ENCODE measurements around the gene ZNF217.
A peak's percentile ranks its signal among the peaks of the same experiment; 100 is the strongest.
"Not testable (repeated sequence)": the region's sequence is repeated elsewhere in the genome, so short reads cannot be mapped to it uniquely, and the experiment has no call there.

The ZNF217 gene

DNA sequence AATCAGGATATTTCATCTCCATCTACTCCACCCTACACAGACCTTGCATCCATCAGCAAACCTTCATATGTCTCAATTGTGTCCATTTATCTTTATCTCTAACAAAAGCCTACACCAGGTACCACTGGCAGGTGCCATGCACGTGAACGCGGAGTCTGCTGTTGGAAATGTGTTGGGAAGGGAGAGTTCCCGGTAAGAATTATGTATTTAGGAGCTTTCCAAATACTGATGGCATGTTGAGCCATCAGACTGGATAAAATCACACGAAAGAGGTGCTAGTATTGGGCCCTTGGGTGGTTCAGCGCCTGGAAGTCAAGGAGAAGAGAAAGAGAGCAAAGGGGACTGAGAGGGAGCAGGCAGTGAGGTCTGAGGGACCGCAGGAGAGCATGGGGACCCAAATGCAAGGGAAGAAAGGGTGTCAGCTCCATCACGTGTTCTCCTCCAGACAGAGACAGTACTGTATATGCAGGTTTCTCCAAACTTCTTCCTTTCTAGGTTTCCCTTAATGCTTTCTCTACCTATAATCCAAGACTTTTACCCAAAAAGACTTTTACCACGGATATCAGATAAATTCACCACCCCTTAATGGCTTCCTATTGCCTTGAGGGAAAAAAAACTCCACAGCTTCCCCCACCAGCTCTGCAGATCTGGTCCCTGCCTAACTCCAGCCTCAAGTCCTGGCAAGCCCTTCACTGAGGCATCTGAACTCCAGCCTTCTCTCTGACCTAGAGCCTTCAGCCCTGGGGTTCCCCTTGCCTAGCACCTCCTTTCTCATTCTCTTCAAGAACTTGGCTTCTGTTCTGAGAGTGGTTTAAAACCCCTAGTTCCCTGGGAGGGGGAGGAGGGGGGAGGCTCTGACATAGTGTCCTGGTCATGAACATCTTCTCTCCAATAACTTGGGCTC lies 4.8 kb upstream of the ZNF217 start:
- Histone ChIP-seq H3K9ac (no peak overlapping the region), H3K27me3 (ENCODE audit: control insufficient read depth, insufficient read depth, low read length) (no peaks in the 10 kb centered on the region), H3K4me1 (peaks cover 23% of the 10 kb centered on the region), H3K79me2 (peaks cover 2% of the 10 kb centered on the region), H3K4me2 (ENCODE audit: low read length) (peak overlapping the region; percentile 15), H3K27ac (peak overlapping the region; percentile 93), H3K9me3 (ENCODE audit: control insufficient read depth, low read length) (no peaks in the 10 kb centered on the region), H3K4me3 (ENCODE audit: low read depth, low read length) (no peak overlapping the region), H2AFZ (peak overlapping the region; percentile 25), H3K36me3 (ENCODE audit: control insufficient read depth, insufficient read depth, low read length) (no peaks in the 10 kb centered on the region)
- TF ChIP-seq, protein P1, sequence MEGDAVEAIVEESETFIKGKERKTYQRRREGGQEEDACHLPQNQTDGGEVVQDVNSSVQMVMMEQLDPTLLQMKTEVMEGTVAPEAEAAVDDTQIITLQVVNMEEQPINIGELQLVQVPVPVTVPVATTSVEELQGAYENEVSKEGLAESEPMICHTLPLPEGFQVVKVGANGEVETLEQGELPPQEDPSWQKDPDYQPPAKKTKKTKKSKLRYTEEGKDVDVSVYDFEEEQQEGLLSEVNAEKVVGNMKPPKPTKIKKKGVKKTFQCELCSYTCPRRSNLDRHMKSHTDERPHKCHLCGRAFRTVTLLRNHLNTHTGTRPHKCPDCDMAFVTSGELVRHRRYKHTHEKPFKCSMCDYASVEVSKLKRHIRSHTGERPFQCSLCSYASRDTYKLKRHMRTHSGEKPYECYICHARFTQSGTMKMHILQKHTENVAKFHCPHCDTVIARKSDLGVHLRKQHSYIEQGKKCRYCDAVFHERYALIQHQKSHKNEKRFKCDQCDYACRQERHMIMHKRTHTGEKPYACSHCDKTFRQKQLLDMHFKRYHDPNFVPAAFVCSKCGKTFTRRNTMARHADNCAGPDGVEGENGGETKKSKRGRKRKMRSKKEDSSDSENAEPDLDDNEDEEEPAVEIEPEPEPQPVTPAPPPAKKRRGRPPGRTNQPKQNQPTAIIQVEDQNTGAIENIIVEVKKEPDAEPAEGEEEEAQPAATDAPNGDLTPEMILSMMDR (IDR thresholded peaks at IDR 0.05) = no peak

DNA sequence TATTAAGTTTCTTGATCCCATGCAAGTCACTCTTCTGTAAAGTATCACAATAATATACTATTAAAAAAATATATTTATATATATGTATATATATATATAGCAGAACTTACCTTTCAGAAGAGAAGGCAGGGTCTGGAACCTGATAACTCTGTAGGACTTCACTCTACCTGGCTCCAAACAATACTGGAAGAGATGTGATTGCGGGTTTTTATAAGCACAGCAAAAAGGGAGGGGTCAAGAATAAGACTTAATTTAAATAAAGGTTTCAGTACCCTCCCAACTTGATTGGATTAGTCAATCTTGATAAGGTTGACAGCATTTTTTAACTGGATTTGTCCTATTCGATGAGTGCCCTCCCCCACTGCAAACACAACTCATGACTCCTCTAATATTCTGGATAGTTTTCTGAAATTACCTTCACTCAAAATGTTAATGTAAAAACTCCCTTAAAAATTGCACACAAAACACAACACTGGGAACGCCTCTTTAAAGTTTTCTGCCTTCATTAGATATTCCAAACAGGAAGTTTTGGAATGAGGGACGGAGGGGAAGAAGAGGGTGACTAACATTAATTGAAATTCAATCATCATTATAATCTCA lies 4.0 kb upstream of the ZNF217 start:
- Histone ChIP-seq H3K27me3 (ENCODE audit: control insufficient read depth, insufficient read depth, low read length) (no peaks in the 10 kb centered on the region), H3K9ac (no peak overlapping the region), H3K36me3 (ENCODE audit: control insufficient read depth, insufficient read depth, low read length) (no peaks in the 10 kb centered on the region), H2AFZ (peak overlapping the region; percentile 25), H3K9me3 (ENCODE audit: control insufficient read depth, low read length) (no peaks in the 10 kb centered on the region), H3K4me2 (ENCODE audit: low read length) (peak overlapping the region; percentile 74), H3K27ac (peak overlapping the region; percentile 93), H3K4me1 (peaks cover 23% of the 10 kb centered on the region), H3K4me3 (ENCODE audit: low read depth, low read length) (peak overlapping the region; percentile 48), H3K79me2 (peaks cover 6% of the 10 kb centered on the region)
- TF ChIP-seq, protein P1 (IDR thresholded peaks at IDR 0.05) = no peak

DNA sequence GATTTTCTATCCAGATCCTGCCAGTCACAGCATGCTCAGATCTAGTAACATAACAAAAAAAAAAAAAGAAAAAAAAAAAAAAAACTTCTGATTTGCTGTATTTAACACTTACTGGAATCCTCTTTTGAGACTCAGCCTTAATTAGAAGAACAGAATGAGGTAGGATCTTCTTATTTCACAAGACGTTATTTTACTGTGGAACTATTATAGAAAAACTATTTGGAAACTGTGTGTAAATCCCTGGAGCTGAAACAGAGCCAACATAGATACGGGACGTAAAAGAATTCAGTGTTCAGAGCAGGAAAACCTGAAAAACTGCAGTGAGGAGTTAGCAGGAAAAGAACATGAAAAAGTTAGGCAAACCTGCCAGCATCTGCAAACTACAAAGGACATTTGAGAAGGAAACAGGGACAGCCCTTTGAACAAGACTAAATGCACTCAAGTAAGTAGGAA lies 3.4 kb upstream of the ZNF217 start:
- peaks cover 23% of the 10 kb centered on the region for H3K4me1 ChIP-seq
- peak overlapping the region; percentile 48 for H3K4me3 ChIP-seq (ENCODE audit: low read depth, low read length)
- peak overlapping the region; percentile 93 for H3K27ac ChIP-seq

DNA sequence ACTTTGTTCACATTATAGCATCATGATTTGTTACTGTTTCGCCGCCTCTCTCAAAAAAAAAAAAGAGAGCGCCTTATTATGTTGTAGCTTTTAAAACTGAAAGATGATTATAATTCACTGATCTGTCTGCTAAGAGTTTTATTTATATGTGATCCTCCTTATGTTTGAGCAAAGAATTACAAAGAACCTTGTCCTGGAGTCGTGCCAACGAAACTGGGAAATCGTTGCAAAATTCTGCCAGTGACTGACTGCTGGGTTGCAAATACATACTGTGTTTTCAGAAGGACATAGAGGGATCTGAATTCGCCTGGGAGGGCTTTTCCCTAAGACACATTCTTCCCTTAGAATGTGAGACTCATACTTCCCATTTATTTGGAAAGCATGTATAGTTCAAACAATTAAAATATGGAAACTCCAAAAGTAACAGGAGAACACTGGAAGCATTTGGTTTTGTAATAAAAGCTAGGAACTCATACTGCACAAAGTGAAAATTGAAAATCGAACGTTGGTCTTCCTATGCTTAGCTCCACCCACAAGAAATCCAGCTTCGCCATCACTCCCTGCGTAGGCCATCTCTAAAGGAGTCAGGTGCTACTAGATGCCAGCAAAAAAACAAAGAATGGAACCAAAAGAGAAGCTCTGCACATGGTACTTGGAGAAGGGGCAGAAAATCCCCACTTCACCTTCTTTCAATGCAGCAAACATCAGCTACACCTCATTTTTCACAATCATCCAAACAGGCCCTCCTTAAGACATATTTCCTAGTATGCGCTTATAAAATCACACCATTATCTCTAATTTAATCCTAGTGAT lies 2.8 kb upstream of the ZNF217 start:
- H3K27ac ChIP-seq = peak overlapping the region; percentile 93
- H3K27me3 ChIP-seq (ENCODE audit: control insufficient read depth, insufficient read depth, low read length); H3K9me3 ChIP-seq (ENCODE audit: control insufficient read depth, low read length); H3K79me2 ChIP-seq; H3K36me3 ChIP-seq (ENCODE audit: control insufficient read depth, insufficient read depth, low read length): not testable (repeated sequence)
- peak overlapping the region; percentile 43 for H2AFZ ChIP-seq
- peak overlapping the region; percentile 0 for H3K9ac ChIP-seq
- peak overlapping the region; percentile 48 for H3K4me3 ChIP-seq (ENCODE audit: low read depth, low read length)
- H3K4me2 ChIP-seq (ENCODE audit: low read length) = peak overlapping the region; percentile 74
- H3K4me1 ChIP-seq = peaks cover 23% of the 10 kb centered on the region

More for the DNA sequence above, 3.4 kb upstream of the ZNF217 start:
- Histone ChIP-seq H2AFZ (no peak overlapping the region), H3K4me2 (ENCODE audit: low read length) (peak overlapping the region; percentile 74), H3K36me3 (ENCODE audit: control insufficient read depth, insufficient read depth, low read length) (no peaks in the 10 kb centered on the region), H3K27me3 (ENCODE audit: control insufficient read depth, insufficient read depth, low read length) (no peaks in the 10 kb centered on the region), H3K9me3 (ENCODE audit: control insufficient read depth, low read length) (no peaks in the 10 kb centered on the region), H3K79me2 (peaks cover 6% of the 10 kb centered on the region), H3K9ac (peak overlapping the region; percentile 0)
- TF ChIP-seq, protein P1 (IDR thresholded peaks at IDR 0.05) = no peak

DNA sequence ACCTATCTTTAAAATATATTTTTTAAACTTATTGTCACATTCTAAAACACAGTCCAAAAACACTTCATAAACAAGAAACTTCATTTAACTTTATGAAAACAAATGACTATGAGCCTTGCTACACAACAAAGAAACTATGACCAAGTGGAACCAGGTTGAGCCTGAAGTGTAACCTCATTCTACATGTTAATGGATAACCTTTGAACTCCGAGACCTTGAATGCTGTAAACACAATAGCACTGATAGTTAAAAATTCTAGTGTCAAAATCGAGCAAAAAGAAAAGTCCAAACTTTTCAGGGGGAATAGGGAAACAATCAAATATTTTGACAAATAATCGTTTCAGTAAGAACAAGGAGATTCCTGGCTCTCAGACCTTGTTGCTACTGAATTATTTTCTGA lies 2.1 kb upstream of the ZNF217 start:
- Histone ChIP-seq H3K4me2 (ENCODE audit: low read length) (peak overlapping the region; percentile 95), H3K9ac (peak overlapping the region; percentile 55), H3K27ac (peak overlapping the region; percentile 93), H3K4me3 (ENCODE audit: low read depth, low read length) (peak overlapping the region; percentile 48), H3K4me1 (peaks cover 25% of the 10 kb centered on the region)
- H3K27me3 ChIP-seq (ENCODE audit: control insufficient read depth, insufficient read depth, low read length); H3K9me3 ChIP-seq (ENCODE audit: control insufficient read depth, low read length); H2AFZ ChIP-seq; H3K79me2 ChIP-seq; H3K36me3 ChIP-seq (ENCODE audit: control insufficient read depth, insufficient read depth, low read length): not testable (repeated sequence)
